ENCODE results near the gene SCAF8. TPM values are rescaled to one million over a fixed set of nuclear protein-coding genes. Genes with fewer than 3 reads are reported as not detected.
A peak's percentile ranks its signal among the peaks of the same experiment; 100 is the strongest.

Gene SCAF8
- total RNA-seq, 1 experiment from 2014 or later, result 12.1 TPM

DNA sequence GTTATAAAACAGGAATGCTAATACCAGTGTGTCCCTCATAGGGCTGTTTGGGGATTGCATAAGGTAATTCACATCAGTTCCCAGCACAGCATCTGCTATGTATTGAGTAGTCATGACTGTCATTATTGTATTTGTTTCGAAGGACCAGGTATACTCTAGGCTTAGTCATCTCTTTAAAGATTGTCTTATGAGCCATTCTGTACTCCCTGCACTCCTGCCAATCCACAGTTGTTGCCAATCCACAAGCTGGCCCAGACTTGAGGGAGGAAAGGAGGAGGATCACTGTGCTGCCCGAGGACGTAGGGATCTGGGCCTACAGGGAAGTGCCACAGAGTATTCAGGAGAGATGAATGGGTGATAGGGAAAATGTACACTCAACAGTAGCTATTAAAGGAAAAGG lies 148.9 kb downstream of the SCAF8 start:
- Histone ChIP-seq H3K36me3 (no peaks in the 10 kb centered on the region), H3K4me3 (no peak overlapping the region), H3K9me3 (no peaks in the 10 kb centered on the region), H3K27me3 (no peaks in the 10 kb centered on the region)
- DNase-seq, result peak; percentile 71

Other genes with a start within 250 kb of the SCAF8 start
- 12.1 and 29.2 TPM in 2 replicates for gene CNKSR3, start 222.7 kb upstream of the SCAF8 start, total RNA-seq (2014; rRNA removed; shearing (Covaris generic); ENCODE audit: low replicate concordance)

Data from MG63 (cell line).